Activated CD8-positive, alpha-beta memory T cell treated with anti-CD3 and anti-CD28 coated beads for 36 hours (primary cell): ENCODE measurements around the gene WDR7. TPM values are rescaled to one million over a fixed set of nuclear protein-coding genes. Genes with fewer than 3 reads are reported as not detected.

ENCODE experiments used
- CTCF ChIA-PET: fragments of 350-600 bp; sonication (Branson Sonifier 250); formaldehyde crosslinking; loops from one replicate; lab custom pipeline; 2021; ENCODE audit warnings: antibody characterized with exemption; lab: Charles Lee
- POLR2A ChIA-PET: fragments of 350-600 bp; sonication (Branson Sonifier 250); formaldehyde crosslinking; loops from one replicate; lab custom pipeline; 2021; ENCODE audit warnings: antibody characterized with exemption; lab: Charles Lee
- total RNA-seq, 2 experiments: library from RNA; stranded (reverse); gene quantifications; one replicate each; pipeline ENCODE4 v1.2.3, GENCODE V29; 2021

The WDR7 gene
- total RNA-seq, 2 experiments from 2014 or later: 14.8 to 18.5 TPM

GRCh38 chr18:56999823-57000222, 348.7 kb downstream of the WDR7 start:
- POLR2A ChIA-PET: no interaction called here
- CTCF ChIA-PET: no interaction called here

- ChIA-PET CTCF (no interaction called here), POLR2A (no interaction called here)
Observed at GRCh38 chr18:57002627-57003026, 351.5 kb downstream of the WDR7 start.

GRCh38 chr18:57003342-57003741, 352.2 kb downstream of the WDR7 start:
- POLR2A ChIA-PET: no interaction called here
- CTCF ChIA-PET: no interaction called here

GRCh38 chr18:57004366-57005121, 353.4 kb downstream of the WDR7 start:
- POLR2A ChIA-PET: no interaction called here
- CTCF ChIA-PET: no interaction called here

GRCh38 chr18:57008001-57008686, 357.0 kb downstream of the WDR7 start:
- POLR2A ChIA-PET: no interaction called here
- CTCF ChIA-PET: no interaction called here

GRCh38 chr18:57009844-57010243, 358.7 kb downstream of the WDR7 start:
- POLR2A ChIA-PET: no interaction called here
- CTCF ChIA-PET: no interaction called here

GRCh38 chr18:57014772-57015413, 363.7 kb downstream of the WDR7 start:
- ChIA-PET CTCF (no interaction called here), POLR2A (no interaction called here)

GRCh38 chr18:57015451-57015850, 364.3 kb downstream of the WDR7 start:
- ChIA-PET POLR2A (no interaction called here), CTCF (no interaction called here)

GRCh38 chr18:57018845-57019244, 367.7 kb downstream of the WDR7 start:
- CTCF ChIA-PET: no interaction called here
- POLR2A ChIA-PET: no interaction called here

GRCh38 chr18:57022716-57023115, 371.6 kb downstream of the WDR7 start:
- CTCF ChIA-PET: no interaction called here
- POLR2A ChIA-PET: no interaction called here

- ChIA-PET POLR2A (no interaction called here), CTCF (no interaction called here)
Observed at GRCh38 chr18:57023275-57023882, 372.2 kb downstream of the WDR7 start.

GRCh38 chr18:57025540-57025939, 374.4 kb downstream of the WDR7 start:
- ChIA-PET POLR2A (no interaction called here), CTCF (no interaction called here)

- CTCF ChIA-PET: no interaction called here
Observed at GRCh38 chr18:57026316-57026715, 375.2 kb downstream of the WDR7 start.

GRCh38 chr18:57027190-57027708, 376.1 kb downstream of the WDR7 start:
- CTCF ChIA-PET: no interaction called here
- POLR2A ChIA-PET: no interaction called here

More at GRCh38 chr18:57026316-57026715, 375.2 kb downstream of the WDR7 start:
- POLR2A ChIA-PET: no interaction called here

GRCh38 chr18:57029761-57030160, 378.6 kb downstream of the WDR7 start:
- POLR2A ChIA-PET: no interaction called here
- CTCF ChIA-PET: no interaction called here

GRCh38 chr18:57030417-57030816, 379.3 kb downstream of the WDR7 start:
- POLR2A ChIA-PET: interaction anchor here (0.6 kb wide), 1 partner anchor 124 kb away, joined by 3 read pairs; no protein-coding TSS in a partner anchor
- CTCF ChIA-PET: no interaction called here

GRCh38 chr18:57035590-57035989, 384.4 kb downstream of the WDR7 start:
- CTCF ChIA-PET: no interaction called here
- POLR2A ChIA-PET: no interaction called here

- ChIA-PET POLR2A (no interaction called here), CTCF (no interaction called here)
Observed at GRCh38 chr18:57038395-57038794, 387.2 kb downstream of the WDR7 start.

- POLR2A ChIA-PET: no interaction called here
- CTCF ChIA-PET: no interaction called here
Observed at GRCh38 chr18:57040175-57040574, 389.0 kb downstream of the WDR7 start.

GRCh38 chr18:57043241-57043640, 392.1 kb downstream of the WDR7 start:
- ChIA-PET CTCF (no interaction called here), POLR2A (no interaction called here)
